K562 (cell line): ENCODE measurements around the gene GRAMD2B. TPM values are rescaled to one million over a fixed set of nuclear protein-coding genes. Genes with fewer than 3 reads are reported as not detected.

Experiments used
- AFF4 ChIP-seq: sonication (generic); formaldehyde crosslinking; IDR thresholded peaks from 2 replicates; pipeline ENCODE4 v1.8.0; 2023; ENCODE audit warnings: mild to moderate bottlenecking, missing genetic modification reagents
- CBX1 ChIP-seq: sonication (generic); IDR thresholded peaks from 2 replicates; pipeline ENCODE4 v1.6.1; 2016; ENCODE audit warnings: antibody characterized with exemption, low read depth, mild to moderate bottlenecking
- CTCFL ChIP-seq: IDR thresholded peaks from 2 replicates; pipeline ENCODE4 v1.6.1; 2011; ENCODE audit warnings: borderline replicate concordance, low read depth, mild to moderate bottlenecking, moderate library complexity, low read length; ENCODE audit not compliant: insufficient read depth, poor library complexity, severe bottlenecking
- HOXB6 ChIP-seq: fragments of 250-450 bp; sonication (Bioruptor Pico); IDR thresholded peaks from 2 replicates; pipeline ENCODE4 v1.5.1; 2022; ENCODE audit warnings: mild to moderate bottlenecking, borderline replicate concordance
- SIN3B ChIP-seq: fragments of 450-650 bp; IDR thresholded peaks from 2 replicates; pipeline ENCODE4 v1.6.1; 2017; ENCODE audit warnings: low read depth, mild to moderate bottlenecking, moderate library complexity
- TCF15 ChIP-seq: fragments of 250-450 bp; sonication (Bioruptor Pico); IDR thresholded peaks from 2 replicates; pipeline ENCODE4 v1.8.0; 2022; ENCODE audit warnings: moderate library complexity, mild to moderate bottlenecking, inconsistent platforms
- TEAD4 ChIP-seq, 2 experiments: sonication (generic) in 1 of 2; formaldehyde crosslinking in 1 of 2; IDR thresholded peaks; 2 replicates each; pipeline versions ENCODE4 v1.6.1 to v1.8.0; 2012 to 2022; ENCODE audit warnings: borderline replicate concordance in 1 of 2, inconsistent platforms in 1 of 2, low read length in 1 of 2, mild to moderate bottlenecking in 1 of 2, missing genetic modification reagents in 1 of 2
- THRA ChIP-seq: fragments of 450-650 bp; IDR thresholded peaks from 2 replicates; pipeline ENCODE4 v1.6.1; 2017; ENCODE audit warnings: mild to moderate bottlenecking, moderate library complexity
- ZBTB1 ChIP-seq: sonication (generic); formaldehyde crosslinking; IDR thresholded peaks from 2 replicates; pipeline ENCODE4 v1.8.1; 2023; ENCODE audit warnings: missing genetic modification reagents, low read depth, mild to moderate bottlenecking, borderline replicate concordance
- ZNF280A ChIP-seq: fragments of 450-650 bp; IDR thresholded peaks from 2 replicates; pipeline ENCODE4 v1.6.1; 2018; ENCODE audit warnings: mild to moderate bottlenecking, low read depth; ENCODE audit not compliant: partially characterized antibody
- ZNF740 ChIP-seq, 3 experiments: fragments of 200-800 bp in 1 of 3; sonication (Bioruptor generic) in 1 of 3; sonication (generic) in 1 of 3; formaldehyde crosslinking in 1 of 3; IDR thresholded peaks; 2 replicates each; pipeline versions ENCODE4 v1.6.1 to v1.8.0; 2016 to 2022; ENCODE audit warnings: mild to moderate bottlenecking in 2 of 3, missing compliant biosample characterization in 2 of 3, missing genetic modification characterization in 2 of 3, missing genetic modification reagents in 1 of 3
- ZNF76 ChIP-seq: fragments of 250-450 bp; sonication (Bioruptor Pico); IDR thresholded peaks from 2 replicates; pipeline ENCODE4 v1.4.0; 2020; ENCODE audit warnings: mild to moderate bottlenecking, moderate library complexity, borderline replicate concordance
- polyA plus RNA-seq, 8 experiments: library from polyadenylated mRNA; depleted of rRNA in 4 of 8; stranded (reverse) in 5 of 8; unstranded in 3 of 8; fragments of >200 nt; fragmentation: Nextera tagmentation in 2 of 8; fragmentation: Illumina TruSeq in 1 of 8; extraction: Ambion mirVana in 2 of 8; extraction: Trizol in 1 of 8; gene quantifications; 2 replicates each; pipeline versions ENCODE4 v1.2.1 to v1.2.3, GENCODE V29; 2011 to 2014; ENCODE audit warnings: inconsistent platforms in 1 of 8, missing spikeins in 1 of 8
- total RNA-seq, 7 experiments: library from RNA; depleted of rRNA in 6 of 7; stranded (reverse); fragments of >200 nt in 6 of 7; fragmentation: Illumina TruSeq in 2 of 7; extraction: Trizol in 2 of 7; gene quantifications; 2 replicates each; pipeline versions ENCODE4 v1.2.1 to v1.2.3, GENCODE V29; 2011 to 2021; ENCODE audit warnings: low replicate concordance in 1 of 7

The GRAMD2B gene
- total and polyA plus RNA-seq, 9 of the 15 experiments (the other 6 are each of a cell fraction or from before 2014, with no cell fraction given), result 0.32 to 4.2 (median 1.4) TPM

- TF ChIP-seq AFF4 (CRISPR knock-in tag) (no peak), ZNF280A (no peak), TCF15 (no peak), ZNF76 (CRISPR knock-in tag) (no peak), ZNF740 (CRISPR knock-in tag; IDR thresholded peaks at IDR 0.05) (no peak), ZNF740 (tag; IDR thresholded peaks at IDR 0.05) (no peak), CBX1 (no peak), HOXB6 (CRISPR knock-in tag) (no peak), THRA (no peak), ZBTB1 (CRISPR knock-in tag) (no peak), TEAD4 (IDR thresholded peaks at IDR 0.05; ENCODE audit: low read length) (no peak), TEAD4 (CRISPR knock-in tag; IDR thresholded peaks at IDR 0.05; ENCODE audit: borderline replicate concordance) (no peak), CTCFL (no peak), SIN3B (no peak)
These were observed 76.1 kb downstream of the GRAMD2B start (continued) for GRCh38 chr5:126499278-126499677.
